PC-9 (cell line): ENCODE measurements around the gene DENND4A.
"Not testable (repeated sequence)": the region's sequence is repeated elsewhere in the genome, so short reads cannot be mapped to it uniquely, and the experiment has no call there.

Source experiments
- EZH2 ChIP-seq: fragments of 200-600 bp; sonication (generic); IDR thresholded peaks from 2 replicates; pipeline ENCODE4 v1.8.0; 2017; ENCODE audit warnings: antibody characterized with exemption, low read depth
- TF ChIP-seq, protein P1 (sequence below): fragments of 200-600 bp; sonication (generic); conservative IDR thresholded peaks from 2 replicates; pipeline ENCODE4 v1.6.1; 2017; ENCODE audit warnings: mixed run types, antibody characterized with exemption, mild to moderate bottlenecking, moderate library complexity

DNA sequence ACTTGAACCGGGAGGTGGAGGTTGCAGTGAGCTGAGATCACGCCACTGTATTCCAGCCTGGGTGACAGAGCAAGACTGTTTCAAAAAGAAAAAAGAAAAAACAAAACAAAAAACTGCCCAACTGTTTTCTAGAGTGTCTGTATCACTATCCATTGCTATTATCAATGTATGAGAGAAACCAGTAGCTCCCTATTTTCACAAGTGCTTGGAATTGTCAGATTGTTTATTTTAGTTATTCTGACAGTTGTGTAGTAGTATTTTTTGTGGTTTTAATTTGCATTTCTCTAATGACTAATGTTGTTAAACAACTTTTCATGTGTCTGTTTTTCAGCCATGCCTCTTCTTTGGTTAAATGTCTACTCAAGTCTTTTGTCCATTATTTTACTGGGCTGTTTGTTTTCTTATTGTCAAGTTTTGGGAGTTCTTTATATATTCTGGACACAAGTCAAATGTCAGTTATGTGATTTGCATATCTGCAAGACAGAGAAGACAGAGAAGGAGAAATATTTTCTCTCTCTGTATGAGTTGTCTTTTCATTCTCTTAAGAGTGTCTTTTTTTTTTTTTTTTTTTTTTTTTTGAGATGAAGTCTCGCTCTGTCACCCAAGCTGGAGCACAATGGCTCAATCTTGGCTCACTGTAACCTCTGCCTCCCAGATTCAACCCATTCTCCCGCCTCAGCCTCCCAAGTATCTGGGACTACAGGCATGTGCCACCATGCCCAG is 19.1 kb upstream of the DENND4A start:
- TF ChIP-seq, protein P1, sequence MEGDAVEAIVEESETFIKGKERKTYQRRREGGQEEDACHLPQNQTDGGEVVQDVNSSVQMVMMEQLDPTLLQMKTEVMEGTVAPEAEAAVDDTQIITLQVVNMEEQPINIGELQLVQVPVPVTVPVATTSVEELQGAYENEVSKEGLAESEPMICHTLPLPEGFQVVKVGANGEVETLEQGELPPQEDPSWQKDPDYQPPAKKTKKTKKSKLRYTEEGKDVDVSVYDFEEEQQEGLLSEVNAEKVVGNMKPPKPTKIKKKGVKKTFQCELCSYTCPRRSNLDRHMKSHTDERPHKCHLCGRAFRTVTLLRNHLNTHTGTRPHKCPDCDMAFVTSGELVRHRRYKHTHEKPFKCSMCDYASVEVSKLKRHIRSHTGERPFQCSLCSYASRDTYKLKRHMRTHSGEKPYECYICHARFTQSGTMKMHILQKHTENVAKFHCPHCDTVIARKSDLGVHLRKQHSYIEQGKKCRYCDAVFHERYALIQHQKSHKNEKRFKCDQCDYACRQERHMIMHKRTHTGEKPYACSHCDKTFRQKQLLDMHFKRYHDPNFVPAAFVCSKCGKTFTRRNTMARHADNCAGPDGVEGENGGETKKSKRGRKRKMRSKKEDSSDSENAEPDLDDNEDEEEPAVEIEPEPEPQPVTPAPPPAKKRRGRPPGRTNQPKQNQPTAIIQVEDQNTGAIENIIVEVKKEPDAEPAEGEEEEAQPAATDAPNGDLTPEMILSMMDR, result not testable (repeated sequence)
- not testable (repeated sequence) for TF ChIP-seq EZH2
